NCI-H1417 treated with DMSO at 0.1 percent for 48 hours (cell line): ENCODE measurements around the gene IRF2BPL.
"Not testable (repeated sequence)": the region's sequence is repeated elsewhere in the genome, so short reads cannot be mapped to it uniquely, and the experiment has no call there.

Experiments used
- DNase-seq: peaks from one replicate; lab custom pipeline; 2025; lab: John Stamatoyannopoulos, UW

The IRF2BPL gene

DNA sequence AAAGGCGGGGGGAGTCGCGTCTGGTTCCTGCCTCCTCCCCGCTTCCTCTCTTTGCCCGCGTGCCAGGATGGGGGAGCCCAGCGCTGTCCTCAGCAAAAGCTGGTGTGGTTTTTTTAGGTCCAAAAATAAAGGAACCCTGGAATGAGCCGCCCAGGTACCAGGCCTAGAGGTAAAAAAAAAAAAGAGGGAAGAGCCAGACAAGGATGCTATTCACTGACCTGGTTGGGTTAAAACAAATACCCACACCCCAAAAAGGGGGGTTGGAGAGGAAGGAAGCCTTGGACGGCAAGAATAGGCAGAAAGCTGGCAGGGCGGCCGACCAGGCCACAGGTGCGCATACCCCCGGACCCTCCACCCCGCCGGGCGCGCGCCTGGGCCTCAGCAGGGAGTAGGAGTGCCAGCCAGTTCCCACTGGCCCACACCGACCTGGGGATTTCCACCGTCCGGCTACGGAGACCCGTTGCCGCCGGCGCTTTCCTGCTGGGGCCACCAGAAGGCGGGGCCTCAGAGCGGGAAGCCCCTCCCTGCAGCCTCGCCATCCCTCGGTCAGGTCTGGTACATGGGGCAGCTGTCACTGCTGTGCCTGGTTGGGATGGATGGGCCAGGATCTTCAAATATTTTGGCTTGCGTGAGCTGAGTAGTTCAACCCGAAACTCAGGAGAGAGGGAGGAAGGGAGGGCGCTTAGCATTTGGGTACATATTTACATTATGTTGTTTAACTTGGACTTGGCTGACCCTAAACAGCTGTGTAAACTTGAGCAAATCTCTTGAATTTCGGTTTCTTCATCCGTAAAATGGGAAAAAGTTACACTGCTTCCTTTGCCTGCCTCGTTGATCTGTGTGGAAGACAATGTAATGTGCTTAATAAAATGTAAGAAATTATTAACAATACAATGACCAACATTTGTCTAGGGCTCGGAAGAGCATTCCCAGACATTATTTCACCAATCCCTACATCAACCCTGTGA, 5.4 kb upstream of the IRF2BPL start:
- peak; percentile 49 for DNase-seq

DNA sequence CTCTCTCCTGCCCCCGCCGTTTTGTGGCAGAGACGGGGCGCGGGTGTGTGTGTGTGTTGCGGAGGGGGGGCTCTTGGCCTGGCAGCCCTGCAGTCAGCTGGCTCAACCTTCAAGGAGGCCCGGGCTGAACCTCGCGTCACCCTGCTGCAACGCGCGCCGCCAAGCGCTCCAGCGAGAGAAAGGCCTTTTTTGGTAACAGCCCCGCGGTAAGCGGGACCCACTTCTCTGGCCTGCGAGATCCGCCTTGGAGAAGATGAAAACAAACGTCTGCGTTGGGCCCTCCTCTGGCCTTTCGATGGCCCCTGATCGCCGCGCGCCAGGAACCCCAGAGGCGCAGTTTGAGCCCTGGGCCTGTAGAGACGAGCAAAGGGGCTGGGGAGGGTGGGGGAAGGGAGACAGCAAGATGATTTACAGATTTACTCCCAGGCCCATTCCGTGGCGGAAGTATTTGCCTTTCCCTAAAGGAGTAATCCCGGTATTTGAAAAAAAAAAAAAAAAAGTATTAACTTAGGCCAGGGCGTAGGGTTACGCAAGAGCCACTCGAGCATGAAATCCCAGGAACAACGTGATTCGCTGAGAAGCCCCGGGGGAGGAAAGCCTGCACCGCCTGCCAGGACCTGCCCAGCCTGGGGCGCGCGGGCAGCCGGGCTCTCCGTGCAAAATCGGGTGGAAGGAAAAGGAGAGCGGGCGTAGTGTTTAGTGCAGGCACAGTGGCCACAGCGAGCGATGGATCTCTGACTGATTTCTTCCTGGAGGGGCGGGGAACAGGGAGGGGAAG, 4.5 kb upstream of the IRF2BPL start:
- peak; percentile 99 for DNase-seq

DNA sequence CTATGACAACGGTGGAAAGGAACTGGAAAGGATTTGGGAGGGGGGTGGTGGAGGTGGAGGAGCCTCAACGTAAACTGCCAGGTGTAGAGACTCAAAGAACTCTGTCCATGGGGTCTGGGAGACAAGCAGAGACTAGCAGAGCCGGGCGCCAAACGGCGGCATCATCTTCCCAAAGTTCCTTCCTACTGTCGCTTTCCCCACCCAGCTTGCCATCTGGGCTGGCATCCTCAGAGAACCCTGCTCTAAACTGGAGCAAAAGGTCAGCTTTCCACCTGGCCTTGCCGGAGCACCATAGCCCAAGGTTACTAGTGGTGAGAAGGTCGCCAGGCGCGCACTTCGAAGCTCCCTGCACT, 4.0 kb upstream of the IRF2BPL start:
- no peak for DNase-seq

DNA sequence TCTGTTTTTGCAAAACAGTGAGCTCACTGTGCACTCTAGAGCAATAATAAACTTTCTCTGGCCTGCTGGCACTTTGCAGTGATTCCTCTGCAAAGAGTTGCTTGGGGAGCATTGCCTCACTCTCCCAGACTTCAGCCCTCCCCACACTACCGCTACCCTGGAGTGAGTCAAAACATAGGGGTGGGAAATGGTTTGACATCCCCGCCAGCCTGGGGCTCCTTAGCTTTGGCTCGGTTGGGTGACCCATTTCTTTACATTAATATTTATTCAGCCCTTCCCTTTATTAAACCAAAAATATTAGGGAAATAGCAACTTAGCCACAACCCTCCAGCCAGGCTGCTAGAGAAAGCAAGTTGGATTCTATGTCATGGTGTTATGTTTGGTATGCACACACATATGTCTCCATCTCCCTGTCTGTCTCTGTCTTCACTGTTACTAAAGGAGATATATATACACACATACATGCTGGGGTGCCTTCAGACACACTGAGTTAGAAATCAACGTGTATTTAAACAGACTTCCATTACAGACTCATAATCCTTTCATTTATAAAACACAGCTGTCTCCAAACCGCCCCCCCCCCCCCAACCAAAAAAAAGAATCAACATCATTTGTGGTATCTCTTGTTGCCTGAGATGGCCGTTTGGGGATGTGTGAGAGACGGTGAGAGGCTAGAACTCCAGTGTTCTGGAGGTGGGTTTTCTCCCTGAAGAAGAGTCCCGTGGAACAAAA, 3.4 kb upstream of the IRF2BPL start:
- no peak for DNase-seq

DNA sequence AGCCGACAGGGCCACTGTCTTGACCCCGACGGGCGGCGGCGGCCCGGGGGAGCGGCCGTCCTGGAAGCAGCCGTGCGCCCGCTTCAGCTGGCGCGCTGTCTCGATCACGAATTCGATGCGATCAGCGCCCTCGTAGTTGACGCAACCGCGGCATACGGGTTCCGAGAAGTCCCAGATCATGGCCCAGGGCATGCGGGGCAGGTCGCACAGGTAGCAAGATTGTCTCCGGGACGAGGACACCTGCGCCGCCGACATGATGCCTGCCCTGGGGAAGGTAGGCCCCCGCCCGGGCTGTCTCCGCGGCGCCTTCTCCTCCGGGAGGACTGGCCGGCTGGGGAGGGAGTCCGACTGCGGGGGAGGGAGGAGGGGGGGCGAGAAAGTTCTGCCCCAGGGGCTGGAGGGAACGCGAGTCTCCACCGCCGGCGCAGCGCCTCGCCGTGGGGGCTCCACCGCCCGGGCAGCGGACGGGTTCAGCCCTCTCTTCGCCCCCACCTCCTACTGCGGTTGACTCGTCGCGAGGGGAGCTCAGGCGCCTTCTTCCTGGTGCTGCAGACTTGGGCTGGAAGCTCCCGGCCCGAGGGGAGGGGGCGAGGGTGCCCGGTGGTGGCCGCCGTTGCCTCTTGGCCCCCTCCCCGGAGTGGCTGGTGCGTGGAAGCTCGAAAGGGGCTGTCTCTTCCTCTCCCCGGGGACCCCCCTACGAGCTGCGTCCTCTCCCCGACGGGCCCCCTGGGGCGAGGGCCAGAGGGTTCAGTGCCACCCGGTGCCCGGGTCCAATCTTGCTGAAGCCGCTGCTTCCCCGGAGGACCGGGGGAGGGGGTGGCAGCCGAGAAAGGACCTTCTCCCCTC, 747 bp downstream of the IRF2BPL start:
- DNase-seq: no peak

DNA sequence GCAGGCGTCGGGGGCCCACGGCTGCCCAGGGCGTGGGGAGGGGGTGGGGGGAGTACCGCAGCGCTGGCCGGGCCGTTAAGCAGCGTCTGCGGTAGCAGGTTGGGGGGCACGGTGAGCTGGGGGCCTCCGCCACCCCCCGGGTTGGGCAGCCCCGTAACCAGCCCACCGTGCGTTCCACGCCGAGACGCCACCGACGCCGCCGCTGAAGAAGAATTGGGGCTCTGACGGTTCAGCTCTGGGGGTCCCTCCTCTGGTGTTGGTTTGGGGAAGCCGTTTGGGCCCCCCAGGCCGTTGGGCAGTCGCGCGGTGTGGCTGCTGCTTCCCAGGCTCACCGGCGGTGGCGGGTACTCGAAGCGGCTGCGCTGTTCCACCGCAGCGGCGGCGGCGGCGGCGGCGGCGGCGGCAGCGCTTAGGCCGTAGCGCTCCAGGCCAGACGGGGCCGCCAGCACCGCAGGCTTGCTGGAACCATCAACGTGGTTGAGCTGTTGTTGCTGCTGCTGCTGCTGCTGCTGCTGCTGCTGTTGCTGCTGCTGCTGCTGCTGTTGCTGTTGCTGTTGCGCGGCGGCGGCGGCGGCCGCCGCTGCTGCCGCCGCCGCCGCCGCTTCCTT, 1.5 kb downstream of the IRF2BPL start:
- no peak for DNase-seq

DNA sequence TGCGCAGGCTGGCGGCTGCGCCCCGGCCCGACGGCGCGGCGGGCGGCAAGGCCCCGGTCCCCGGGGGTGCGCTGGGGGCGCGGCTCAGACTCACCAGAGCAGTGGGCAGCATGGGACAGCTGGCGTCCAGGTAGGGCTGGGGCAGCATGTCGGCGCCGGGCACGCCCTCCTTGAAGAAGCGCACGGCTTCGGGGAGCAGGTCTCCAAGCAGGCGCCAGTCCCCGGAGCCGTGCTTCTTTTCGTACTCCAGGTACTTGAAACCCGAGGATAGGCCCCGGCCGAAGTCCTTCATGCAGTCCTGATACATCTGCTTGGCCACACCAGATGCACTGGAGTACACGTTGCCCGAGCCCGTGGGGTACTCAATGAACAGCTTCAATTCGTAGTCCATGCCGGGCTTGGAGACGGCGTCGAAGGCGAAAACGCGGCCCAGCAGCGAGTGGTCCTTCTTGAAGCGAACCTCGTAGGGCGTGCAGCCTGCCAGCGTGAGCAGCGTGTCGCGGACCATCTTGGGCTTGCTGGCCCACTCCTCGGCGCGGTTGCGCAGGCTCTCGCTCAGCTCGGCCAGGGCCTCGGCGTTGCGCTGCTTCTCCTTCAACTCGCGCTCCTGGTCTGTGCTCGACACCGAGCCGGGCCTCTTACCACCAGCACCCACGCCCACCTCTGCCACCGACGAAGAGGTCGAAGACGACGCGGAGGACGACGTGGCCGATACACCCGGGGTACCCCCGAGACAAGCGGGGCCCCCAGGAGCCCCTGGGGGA, 2.2 kb downstream of the IRF2BPL start:
- no peak for DNase-seq

DNA sequence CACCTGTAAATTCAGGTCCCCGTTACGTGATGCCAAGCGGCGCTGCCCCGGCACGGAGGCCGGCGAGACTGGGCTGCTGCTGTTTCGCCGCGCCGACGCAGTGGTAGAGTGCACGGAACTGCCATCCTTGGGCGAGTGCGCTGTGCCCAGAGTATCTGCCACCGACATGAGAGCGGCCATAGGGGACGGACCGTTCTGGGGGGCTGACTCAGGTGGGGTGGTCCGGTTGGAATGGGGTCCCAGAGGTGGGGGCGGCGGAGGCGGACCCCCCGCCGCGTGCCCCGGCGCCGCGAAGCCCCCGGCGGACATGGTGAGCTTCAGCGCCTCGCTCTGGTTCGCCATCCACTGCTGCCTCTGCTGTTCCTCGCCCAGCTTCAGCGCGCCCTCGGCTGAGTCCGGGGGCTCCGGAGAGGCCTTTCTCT, 2.8 kb downstream of the IRF2BPL start:
- DNase-seq: no peak

DNA sequence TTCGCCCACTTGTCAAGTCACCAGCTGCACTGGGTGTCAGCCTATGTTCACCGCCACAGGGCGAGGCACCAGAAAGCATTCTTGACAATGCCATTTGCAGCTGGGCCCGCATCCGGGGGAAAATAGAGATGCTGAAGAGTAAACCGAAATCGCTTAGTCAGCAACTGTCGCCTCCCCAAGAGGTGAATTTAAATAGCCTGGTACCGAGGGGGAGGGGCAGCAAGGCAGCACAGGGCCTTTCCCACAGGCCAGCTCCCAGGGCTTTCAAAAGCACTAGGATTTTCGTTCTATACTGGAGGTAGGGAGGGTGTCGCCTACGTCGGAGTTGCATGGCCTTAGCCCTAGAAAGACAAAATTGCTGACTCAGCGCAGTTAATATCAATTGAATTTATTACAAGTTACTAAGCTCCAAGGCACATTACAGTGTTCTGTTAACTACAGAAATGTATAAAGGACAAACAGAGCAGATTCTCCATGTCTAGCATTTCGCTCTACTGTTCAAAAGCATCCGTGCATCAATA, 4.3 kb downstream of the IRF2BPL start:
- peak; percentile 77 for DNase-seq

DNA sequence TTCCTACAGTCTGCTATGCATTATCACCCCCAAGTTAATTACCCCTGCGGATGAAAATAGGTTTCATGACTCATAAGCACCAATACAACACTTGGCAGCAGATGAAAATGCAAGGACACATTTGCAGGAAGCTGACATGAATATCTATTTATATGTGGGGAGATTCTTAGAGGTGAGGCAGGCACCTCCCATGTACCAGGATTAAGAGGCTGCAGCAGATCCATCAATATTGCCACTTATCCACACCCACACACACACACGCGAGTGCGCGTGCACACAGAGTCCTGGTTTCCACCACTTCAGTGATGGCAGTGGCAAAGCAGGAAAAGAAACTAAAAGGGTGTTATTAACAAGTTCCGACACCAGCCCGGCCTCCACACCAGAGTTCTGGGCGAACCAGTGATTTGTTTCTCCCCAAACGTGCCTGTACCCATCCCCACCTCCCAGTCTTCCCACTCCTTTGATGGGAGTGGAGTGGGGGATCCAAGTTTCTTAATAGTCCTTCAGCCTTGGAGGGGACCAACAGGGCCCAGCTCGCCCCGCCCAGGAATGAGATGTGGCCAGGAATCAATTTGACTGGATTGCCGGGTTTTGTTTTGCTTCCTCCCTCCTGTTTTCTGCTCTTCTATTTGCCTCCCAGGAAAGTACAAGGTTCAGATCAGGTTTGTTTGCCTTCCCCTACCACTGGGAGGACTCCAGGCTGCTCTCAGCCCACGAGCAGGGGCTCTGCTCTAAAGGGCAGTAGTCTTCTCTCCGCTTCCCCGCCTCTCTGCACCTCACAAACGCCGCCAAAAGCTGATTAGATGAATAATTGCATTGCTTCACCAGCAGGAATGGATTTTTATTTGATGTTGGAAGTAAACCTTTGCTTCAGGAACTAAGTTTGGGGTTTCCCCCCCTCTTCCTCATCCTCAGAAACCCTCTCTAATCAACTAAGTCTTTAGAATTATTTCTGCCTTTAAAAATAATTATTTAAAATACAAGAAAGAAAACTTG, 5.2 kb downstream of the IRF2BPL start:
- no peak for DNase-seq

DNA sequence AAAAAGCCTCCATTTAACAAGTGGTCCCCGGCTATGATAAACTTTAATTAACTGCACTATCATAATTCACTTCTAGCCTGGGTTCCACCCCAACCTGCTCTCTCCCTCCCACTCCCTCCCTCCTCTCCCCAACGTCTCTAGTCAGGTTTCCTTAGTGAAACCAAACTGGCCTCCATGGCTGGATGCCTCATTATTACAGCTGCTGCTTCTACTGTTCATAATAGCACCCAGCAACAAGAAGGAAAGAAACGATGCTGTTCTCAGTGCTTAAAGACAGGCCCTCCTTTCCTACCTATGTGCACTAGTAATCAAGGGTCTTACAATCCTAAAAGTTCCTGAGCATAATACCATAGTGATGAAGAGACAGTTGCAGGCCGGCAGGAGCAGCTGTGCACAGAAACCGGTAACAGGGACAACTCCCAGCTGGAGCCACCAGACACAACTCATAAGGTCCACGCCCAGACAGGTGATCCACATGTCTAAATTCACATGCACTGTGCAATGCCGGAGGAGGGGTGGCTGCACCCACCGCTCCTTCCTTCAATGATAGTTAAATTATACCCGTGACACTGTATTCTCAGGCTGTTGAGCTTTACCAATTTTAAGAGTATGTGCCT, 6.2 kb downstream of the IRF2BPL start:
- DNase-seq: peak; percentile 61

DNA sequence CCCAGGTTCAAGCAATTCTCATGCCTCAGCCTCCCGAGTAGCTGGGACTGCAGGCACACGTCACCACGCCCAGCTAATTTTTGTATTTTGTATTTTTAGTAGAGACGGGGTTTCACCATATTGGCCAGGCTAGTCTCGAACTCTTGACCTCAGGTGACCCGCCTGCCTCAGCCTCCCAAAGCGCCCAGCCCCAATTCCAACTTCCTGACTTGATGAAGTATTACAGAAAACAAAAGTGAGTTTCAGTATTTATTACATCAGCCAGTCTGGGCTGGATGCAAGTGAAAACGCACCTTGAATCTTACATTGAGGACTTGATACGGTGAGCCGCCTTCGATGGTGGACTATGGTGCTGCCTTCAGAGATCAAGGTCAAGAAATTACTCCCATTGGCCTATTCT, 7.1 kb downstream of the IRF2BPL start:
- not testable (repeated sequence) for DNase-seq

DNA sequence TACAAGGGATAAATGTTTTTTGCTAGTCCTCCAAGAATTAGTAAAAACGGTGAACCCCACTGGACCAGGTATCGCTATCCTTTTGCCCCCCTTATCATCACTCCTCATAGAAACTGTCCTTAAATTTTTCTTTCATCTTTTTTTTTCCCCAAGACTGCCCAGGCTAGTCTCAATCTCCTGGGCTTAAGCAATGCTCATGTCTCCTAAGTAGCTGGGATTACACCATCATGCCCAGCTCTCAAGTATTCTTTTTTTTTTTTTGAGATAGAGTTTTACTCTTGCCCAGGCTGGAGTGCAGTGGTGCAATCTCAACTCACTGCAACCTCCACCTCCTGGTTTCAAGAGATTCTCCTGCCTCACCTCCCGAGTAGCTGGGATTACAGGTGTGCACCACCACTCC, 9.7 kb downstream of the IRF2BPL start:
- DNase-seq: no peak

DNA sequence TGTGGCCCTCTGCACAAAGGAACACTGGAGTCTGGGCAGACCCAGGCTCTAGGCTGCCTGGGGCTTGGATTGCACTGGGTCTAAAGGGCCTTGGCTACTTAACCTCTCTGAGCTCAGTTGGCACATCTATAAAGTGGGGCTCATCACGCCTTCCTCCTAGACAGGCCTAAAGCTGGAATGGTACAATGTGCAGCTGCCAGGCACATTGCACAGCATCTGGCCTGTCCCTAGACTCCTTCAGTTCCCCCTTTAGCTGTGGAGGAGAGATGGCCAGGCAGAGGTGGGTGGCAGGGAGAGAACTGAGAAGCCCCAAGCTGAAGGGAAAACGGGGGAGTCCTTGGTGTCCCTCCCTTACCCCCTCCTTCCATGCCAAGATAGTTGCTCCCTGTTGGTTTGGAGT, 10.8 kb downstream of the IRF2BPL start:
- no peak for DNase-seq

DNA sequence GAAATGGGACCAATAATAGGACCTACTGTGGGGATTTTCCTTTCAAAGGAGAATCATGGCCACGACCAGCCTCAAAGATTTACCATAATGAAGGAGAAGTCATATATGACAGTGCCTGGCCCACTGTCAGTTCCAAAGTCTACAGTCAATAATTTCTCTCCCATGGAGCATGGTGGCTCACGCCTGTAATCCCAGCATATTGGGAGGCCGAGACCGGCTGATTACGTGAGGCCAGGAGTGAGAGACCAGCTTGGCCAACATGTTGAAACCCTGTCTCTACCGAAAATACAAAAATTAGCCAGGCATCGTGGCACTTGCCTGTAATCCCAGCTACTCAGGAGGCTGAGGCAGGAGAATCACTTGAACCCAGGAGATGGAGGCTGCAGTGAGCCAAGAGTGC, 13.8 kb downstream of the IRF2BPL start:
- DNase-seq: no peak

DNA sequence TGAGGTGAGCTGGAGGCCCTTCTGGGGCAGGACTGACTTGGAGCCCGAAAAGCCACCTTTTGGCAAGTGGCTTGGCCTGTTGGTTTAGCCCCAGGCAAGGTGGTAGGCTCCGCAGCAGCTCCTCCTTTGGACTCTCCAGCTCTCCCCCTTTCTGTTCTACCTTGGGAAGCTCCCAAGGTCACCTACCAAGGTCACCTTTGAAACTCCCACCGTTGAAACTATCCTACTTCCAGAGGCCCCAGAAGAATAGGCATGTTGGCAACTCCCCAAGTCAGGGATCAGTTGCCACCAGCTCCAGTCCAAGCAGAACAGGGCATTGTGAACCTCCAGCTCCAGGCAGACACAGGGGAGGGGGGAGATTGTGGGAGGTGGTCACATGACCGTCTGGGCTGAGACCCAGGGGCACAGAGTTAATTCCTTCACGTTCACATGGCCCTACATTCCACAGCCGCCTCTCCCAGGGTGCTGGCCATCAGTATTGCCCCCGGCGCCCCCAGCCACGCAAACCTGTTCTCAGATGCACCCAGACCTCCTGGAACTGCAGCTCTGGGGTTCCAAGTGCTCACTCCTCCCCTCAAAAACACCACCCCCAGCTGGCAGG, 14.4 kb downstream of the IRF2BPL start:
- DNase-seq: no peak

DNA sequence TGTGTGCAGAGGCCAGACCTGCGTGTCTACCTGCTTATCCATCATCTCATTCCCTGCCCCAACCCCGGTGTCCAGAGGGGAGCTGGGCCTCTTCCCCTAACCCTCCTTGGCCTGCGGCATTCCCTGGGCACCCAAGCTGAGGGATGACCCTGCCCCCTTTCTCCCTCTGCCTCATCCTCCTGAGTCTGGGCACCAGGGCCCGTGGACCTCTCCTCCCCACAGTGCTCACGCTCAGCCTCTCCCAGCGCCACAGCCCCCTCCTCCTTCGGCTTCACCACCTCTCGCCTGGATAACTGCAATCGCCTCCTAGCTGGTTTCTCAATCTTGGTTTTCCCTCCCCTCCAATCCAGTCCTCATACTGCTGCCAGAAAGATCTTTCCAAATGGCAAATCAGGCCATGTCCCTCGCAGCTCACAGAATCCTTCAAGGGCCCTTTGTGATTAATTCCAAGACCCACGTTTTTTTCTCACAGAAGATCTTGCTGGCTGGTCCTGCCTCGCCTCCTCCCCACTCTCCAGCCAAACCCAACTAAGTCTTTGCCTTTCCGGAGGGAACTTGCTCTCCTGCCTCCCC, 16.2 kb downstream of the IRF2BPL start:
- DNase-seq: no peak

DNA sequence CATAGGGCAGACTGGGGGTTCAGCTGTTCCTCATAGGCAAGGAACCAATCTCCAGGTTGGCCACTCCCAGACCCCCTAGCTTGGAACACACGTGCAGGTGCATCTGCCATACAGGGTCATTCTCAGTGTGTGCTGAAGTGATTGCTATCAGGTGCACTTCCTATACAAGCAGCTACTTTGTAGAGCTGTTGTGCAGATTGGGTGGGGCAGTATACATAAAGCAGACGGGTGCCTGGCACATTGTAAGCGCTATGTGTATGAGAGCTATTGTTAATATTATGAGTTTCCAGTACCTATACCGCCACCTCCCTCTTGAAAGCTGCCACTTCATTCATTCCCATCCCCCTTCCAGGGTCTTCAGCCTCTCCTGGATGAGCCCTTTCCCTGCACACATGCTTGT, 17.3 kb downstream of the IRF2BPL start:
- no peak for DNase-seq
